ENCODE measurements around the gene GAL3ST3. TPM values are rescaled to one million over a fixed set of nuclear protein-coding genes. Genes with fewer than 3 reads are reported as not detected.
"Not testable (repeated sequence)": the region's sequence is repeated elsewhere in the genome, so short reads cannot be mapped to it uniquely, and the experiment has no call there.

GAL3ST3 gene
- total and polyA plus RNA-seq, 7 donors, result 0.03 to 0.36 TPM; not detected in 5

GRCh38 chr11:66011239-66011784 is 37.6 kb downstream of the GAL3ST3 start:
- WGBS, 3 donors, result 50 to 55% (median 50%) methylated on average over 14 of the region's 14 CpGs
- TF ChIP-seq, protein P1, sequence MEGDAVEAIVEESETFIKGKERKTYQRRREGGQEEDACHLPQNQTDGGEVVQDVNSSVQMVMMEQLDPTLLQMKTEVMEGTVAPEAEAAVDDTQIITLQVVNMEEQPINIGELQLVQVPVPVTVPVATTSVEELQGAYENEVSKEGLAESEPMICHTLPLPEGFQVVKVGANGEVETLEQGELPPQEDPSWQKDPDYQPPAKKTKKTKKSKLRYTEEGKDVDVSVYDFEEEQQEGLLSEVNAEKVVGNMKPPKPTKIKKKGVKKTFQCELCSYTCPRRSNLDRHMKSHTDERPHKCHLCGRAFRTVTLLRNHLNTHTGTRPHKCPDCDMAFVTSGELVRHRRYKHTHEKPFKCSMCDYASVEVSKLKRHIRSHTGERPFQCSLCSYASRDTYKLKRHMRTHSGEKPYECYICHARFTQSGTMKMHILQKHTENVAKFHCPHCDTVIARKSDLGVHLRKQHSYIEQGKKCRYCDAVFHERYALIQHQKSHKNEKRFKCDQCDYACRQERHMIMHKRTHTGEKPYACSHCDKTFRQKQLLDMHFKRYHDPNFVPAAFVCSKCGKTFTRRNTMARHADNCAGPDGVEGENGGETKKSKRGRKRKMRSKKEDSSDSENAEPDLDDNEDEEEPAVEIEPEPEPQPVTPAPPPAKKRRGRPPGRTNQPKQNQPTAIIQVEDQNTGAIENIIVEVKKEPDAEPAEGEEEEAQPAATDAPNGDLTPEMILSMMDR (IDR thresholded peaks at IDR 0.05), result no peak
- intact Hi-C loops (cut with DNase I), result no loop called here
- H3K4me1 ChIP-seq, result peaks cover 27% of the 10 kb centered on the region
- peaks cover 0 to 2% of the 10 kb centered on the region in 2 donors for H3K36me3 ChIP-seq (ENCODE audit: insufficient read depth in 1 of 2, low read depth in 1 of 2)
- H3K27ac ChIP-seq, result no peak overlapping the region
- ATAC-seq (no peak), DNase-seq (no peak)
- peaks cover 0 to 7% (median 5%) of the 10 kb centered on the region in 3 donors for H3K27me3 ChIP-seq (ENCODE audit: insufficient read depth in 3 of 3, low read length in 2 of 3)
- no peaks in the 10 kb centered on the region for H3K9me3 ChIP-seq
- peak overlapping the region; percentile 49 for H3K4me3 ChIP-seq

DNA sequence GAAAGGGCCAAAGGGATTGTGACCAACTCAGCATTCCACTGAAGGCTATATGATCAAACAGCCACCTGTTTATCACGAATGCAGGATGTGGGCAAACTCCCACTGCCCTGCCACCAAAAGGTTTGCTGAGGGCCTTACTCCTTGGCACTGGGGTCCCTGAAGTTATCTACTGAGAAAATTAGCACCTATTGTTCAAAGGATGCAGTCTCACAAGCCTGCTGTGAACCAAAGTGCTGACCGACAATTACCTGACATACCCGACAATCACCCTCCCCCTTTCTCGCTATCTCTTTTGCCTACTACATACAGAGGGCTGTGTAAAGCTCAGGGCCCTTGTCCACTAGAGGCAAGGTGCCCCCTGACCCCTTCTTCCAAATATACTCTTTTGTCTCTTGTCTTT is 38.9 kb downstream of the GAL3ST3 start:
- H3K4me3 ChIP-seq; H3K27me3 ChIP-seq (ENCODE audit: insufficient read depth in 3 of 3, low read length in 2 of 3); H3K27ac ChIP-seq; intact Hi-C loops (cut with DNase I); H3K9me3 ChIP-seq; DNase-seq; ATAC-seq: not testable (repeated sequence)
- Histone ChIP-seq H3K4me1 (peaks cover 14% of the 10 kb centered on the region), H3K36me3 (ENCODE audit: insufficient read depth in 1 of 2, low read depth in 1 of 2) (peaks cover 0 to 15% of the 10 kb centered on the region in 2 donors)
- 67 to 69% (median 67%) methylated on average over 4 of the region's 4 CpGs for WGBS, 3 donors

- H3K4me3 ChIP-seq, result no peak overlapping the region
- intact Hi-C loops (cut with DNase I), result no loop called here
- peaks cover 0 to 29% of the 10 kb centered on the region in 2 donors for H3K36me3 ChIP-seq (ENCODE audit: insufficient read depth in 1 of 2, low read depth in 1 of 2)
- H3K9me3 ChIP-seq, result no peaks in the 10 kb centered on the region
- WGBS, 3 donors, result 53 to 60% (median 59%) methylated on average over 10 of the region's 10 CpGs
- H3K4me1 ChIP-seq, result peaks cover 18% of the 10 kb centered on the region
- DNase-seq (no peak), ATAC-seq (no peak)
- H3K27ac ChIP-seq, result peak overlapping the region; percentile 30
- TF ChIP-seq, protein P1 (IDR thresholded peaks at IDR 0.05), result no peak
- H3K27me3 ChIP-seq (ENCODE audit: insufficient read depth in 3 of 3, low read length in 2 of 3), result peaks cover 0 to 7% (median 5%) of the 10 kb centered on the region in 3 donors
These were observed 40.4 kb downstream of the GAL3ST3 start for GRCh38 chr11:66008468-66009101.

GRCh38 chr11:66008095-66008467 is 40.9 kb downstream of the GAL3ST3 start:
- Histone ChIP-seq H3K9me3 (no peaks in the 10 kb centered on the region), H3K4me3 (no peak overlapping the region), H3K36me3 (ENCODE audit: insufficient read depth in 1 of 2, low read depth in 1 of 2) (peaks cover 0 to 32% of the 10 kb centered on the region in 2 donors), H3K27me3 (ENCODE audit: insufficient read depth in 3 of 3, low read length in 2 of 3) (peaks cover 0 to 5% (median 3%) of the 10 kb centered on the region in 3 donors), H3K4me1 (peaks cover 23% of the 10 kb centered on the region), H3K27ac (peak overlapping the region; percentile 30)
- 58 to 94% (median 91%) methylated on average over 2 of the region's 2 CpGs for WGBS, 3 donors
- no peak for DNase-seq
- no peak for ATAC-seq
- TF ChIP-seq, protein P1 (IDR thresholded peaks at IDR 0.05), result no peak
- intact Hi-C loops (cut with DNase I), result no loop called here

GRCh38 chr11:66007201-66007634 is 41.7 kb downstream of the GAL3ST3 start:
- Histone ChIP-seq H3K27me3 (ENCODE audit: insufficient read depth in 3 of 3, low read length in 2 of 3) (no peaks in the 10 kb centered on the region), H3K36me3 (ENCODE audit: insufficient read depth in 1 of 2, low read depth in 1 of 2) (peaks cover 0 to 32% of the 10 kb centered on the region in 2 donors), H3K4me1 (peaks cover 25% of the 10 kb centered on the region), H3K4me3 (no peak overlapping the region), H3K27ac (peak overlapping the region; percentile 46), H3K9me3 (no peaks in the 10 kb centered on the region)
- peak in 1 of 2 donors; percentile 39 for DNase-seq
- intact Hi-C loops (cut with DNase I), result no loop called here
- no peak for ATAC-seq
- WGBS, 3 donors, result 45 to 51% (median 51%) methylated on average over 5 of the region's 5 CpGs
- TF ChIP-seq, protein P1 (IDR thresholded peaks at IDR 0.05), result no peak
